Skin of body (tissue), 2 donors: ENCODE results near the gene MOB1B. TPM values are rescaled to one million over a fixed set of nuclear protein-coding genes. Genes with fewer than 3 reads are reported as not detected.
"Not testable (repeated sequence)": the region's sequence is repeated elsewhere in the genome, so short reads cannot be mapped to it uniquely, and the experiment has no call there.

Experiments used
- DNase-seq: peaks from one replicate; lab custom pipeline; 2025; lab: John Stamatoyannopoulos, UW
- total RNA-seq: library from RNA; depleted of rRNA; stranded (reverse); fragments of >200 nt; gene quantifications from one replicate; pipeline ENCODE4 v1.2.3, GENCODE V29; 2014

Gene MOB1B
- total RNA-seq, 1 donor from 2014 or later: 23.6 TPM

GRCh38 chr4:70954032-70954431, 51.9 kb downstream of the MOB1B start:
- no peak for DNase-seq

- no peak for DNase-seq
Observed at GRCh38 chr4:70956549-70957210, 54.5 kb downstream of the MOB1B start.

- no peak for DNase-seq
Observed at GRCh38 chr4:70958681-70959080, 56.5 kb downstream of the MOB1B start.

- DNase-seq: no peak
Observed at GRCh38 chr4:70969076-70969475, 66.9 kb downstream of the MOB1B start.

- DNase-seq: no peak
Observed at GRCh38 chr4:70976252-70976651, 74.1 kb downstream of the MOB1B start.

GRCh38 chr4:70979445-70980008, 77.4 kb downstream of the MOB1B start:
- no peak for DNase-seq

- DNase-seq: no peak
Observed at GRCh38 chr4:70980196-70980595, 78.0 kb downstream of the MOB1B start.

GRCh38 chr4:70984106-70984505, 81.9 kb downstream of the MOB1B start:
- DNase-seq: no peak

GRCh38 chr4:70984589-70984988, 82.4 kb downstream of the MOB1B start:
- DNase-seq: no peak

GRCh38 chr4:70991596-70991995, 89.4 kb downstream of the MOB1B start:
- DNase-seq: no peak

GRCh38 chr4:70992391-70992881, 90.3 kb downstream of the MOB1B start:
- no peak for DNase-seq

GRCh38 chr4:70993181-70994068, 91.3 kb downstream of the MOB1B start, which contains the start of gene DCK:
DCK (plus strand) TSS chr4:70993649; CDS start chr4:70993836, 187 bp downstream.
- peak; percentile 76 for DNase-seq

GRCh38 chr4:70994069-70994366, 91.8 kb downstream of the MOB1B start:
- no peak for DNase-seq

- no peak for DNase-seq
Observed at GRCh38 chr4:70994387-70995099, 92.4 kb downstream of the MOB1B start.

GRCh38 chr4:70996018-70996360, 93.8 kb downstream of the MOB1B start:
- no peak for DNase-seq

GRCh38 chr4:70997036-70997435, 94.9 kb downstream of the MOB1B start:
- DNase-seq: no peak

- no peak for DNase-seq
Observed at GRCh38 chr4:70997546-70997945, 95.4 kb downstream of the MOB1B start.

- not testable (repeated sequence) for DNase-seq
Observed at GRCh38 chr4:70999639-71000038, 97.5 kb downstream of the MOB1B start.

GRCh38 chr4:71001363-71001762, 99.2 kb downstream of the MOB1B start:
- not testable (repeated sequence) for DNase-seq

GRCh38 chr4:71004281-71004851, 102.2 kb downstream of the MOB1B start:
- DNase-seq: no peak

- DNase-seq: not testable (repeated sequence)
Observed at GRCh38 chr4:71005025-71005424, 102.9 kb downstream of the MOB1B start.
